ENCODE measurements around the gene OMP. TPM values are rescaled to one million over a fixed set of nuclear protein-coding genes. Genes with fewer than 3 reads are reported as not detected.

OMP gene
- total RNA-seq, 2 experiments from 2014 or later = not detected

DNA sequence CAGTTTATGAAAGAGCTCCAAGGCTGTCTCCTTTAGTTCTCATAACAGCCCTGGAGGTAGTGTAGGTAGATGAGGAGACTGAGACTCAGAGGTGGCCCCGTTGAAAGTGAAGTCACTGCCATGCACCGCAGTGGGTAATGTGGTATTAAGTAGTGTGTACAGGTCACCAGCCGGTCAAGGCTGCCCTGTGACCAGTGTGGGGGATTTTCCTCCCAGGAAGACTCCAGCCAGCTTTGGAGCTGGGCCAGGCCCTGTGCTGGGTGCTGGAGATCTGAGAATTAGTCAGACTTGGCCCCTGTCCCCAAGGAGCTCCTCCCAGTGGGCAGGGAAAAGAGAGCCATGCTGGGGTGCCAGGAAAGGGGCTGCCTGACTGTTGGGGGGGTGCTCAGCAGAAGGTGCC lies 5.3 kb downstream of the OMP start:
- no peak overlapping the region for H3K4me2 ChIP-seq (ENCODE audit: low read length)
- no peaks in the 10 kb centered on the region for H3K9me3 ChIP-seq (ENCODE audit: low read length)
- no peaks in the 10 kb centered on the region for H3K9me2 ChIP-seq (ENCODE audit: insufficient read depth, low read length)
- H2AFZ ChIP-seq (ENCODE audit: low read length) = no peak overlapping the region
- no TSS peak for BruUV-seq (replicated peaks)
- H4K20me1 ChIP-seq (ENCODE audit: insufficient read depth, low read length) = no peaks in the 10 kb centered on the region
- H3K4me1 ChIP-seq (ENCODE audit: insufficient read depth, low read length, poor library complexity, severe bottlenecking) = no peaks in the 10 kb centered on the region
- no peak overlapping the region for H3K4me3 ChIP-seq (ENCODE audit: low read depth, low read length, poor library complexity, severe bottlenecking)
- H3K27ac ChIP-seq (ENCODE audit: low read depth, low read length, poor library complexity, severe bottlenecking) = no peak overlapping the region
- DNase-seq (ENCODE audit: low spot score) = no peak
- H3K36me3 ChIP-seq (ENCODE audit: insufficient read depth, low read length) = no peaks in the 10 kb centered on the region
- intact Hi-C loops (cut with micrococcal nuclease; ENCODE audit: unreplicated experiment) = no loop called here
- H3K79me2 ChIP-seq (ENCODE audit: insufficient read depth, low read depth, low read length) = no peaks in the 10 kb centered on the region
- TF ChIP-seq, protein P1, sequence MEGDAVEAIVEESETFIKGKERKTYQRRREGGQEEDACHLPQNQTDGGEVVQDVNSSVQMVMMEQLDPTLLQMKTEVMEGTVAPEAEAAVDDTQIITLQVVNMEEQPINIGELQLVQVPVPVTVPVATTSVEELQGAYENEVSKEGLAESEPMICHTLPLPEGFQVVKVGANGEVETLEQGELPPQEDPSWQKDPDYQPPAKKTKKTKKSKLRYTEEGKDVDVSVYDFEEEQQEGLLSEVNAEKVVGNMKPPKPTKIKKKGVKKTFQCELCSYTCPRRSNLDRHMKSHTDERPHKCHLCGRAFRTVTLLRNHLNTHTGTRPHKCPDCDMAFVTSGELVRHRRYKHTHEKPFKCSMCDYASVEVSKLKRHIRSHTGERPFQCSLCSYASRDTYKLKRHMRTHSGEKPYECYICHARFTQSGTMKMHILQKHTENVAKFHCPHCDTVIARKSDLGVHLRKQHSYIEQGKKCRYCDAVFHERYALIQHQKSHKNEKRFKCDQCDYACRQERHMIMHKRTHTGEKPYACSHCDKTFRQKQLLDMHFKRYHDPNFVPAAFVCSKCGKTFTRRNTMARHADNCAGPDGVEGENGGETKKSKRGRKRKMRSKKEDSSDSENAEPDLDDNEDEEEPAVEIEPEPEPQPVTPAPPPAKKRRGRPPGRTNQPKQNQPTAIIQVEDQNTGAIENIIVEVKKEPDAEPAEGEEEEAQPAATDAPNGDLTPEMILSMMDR (conservative IDR thresholded peaks at IDR 0.05; ENCODE audit: low read length) = no peak
- TF ChIP-seq EZH2phosphoT487 (IDR thresholded peaks at IDR 0.05; ENCODE audit: borderline replicate concordance, low read depth, low read length) = no peak
- ChIA-PET CTCF (ENCODE audit: unreplicated experiment) (no interaction called here), POLR2A (no interaction called here)

DNA sequence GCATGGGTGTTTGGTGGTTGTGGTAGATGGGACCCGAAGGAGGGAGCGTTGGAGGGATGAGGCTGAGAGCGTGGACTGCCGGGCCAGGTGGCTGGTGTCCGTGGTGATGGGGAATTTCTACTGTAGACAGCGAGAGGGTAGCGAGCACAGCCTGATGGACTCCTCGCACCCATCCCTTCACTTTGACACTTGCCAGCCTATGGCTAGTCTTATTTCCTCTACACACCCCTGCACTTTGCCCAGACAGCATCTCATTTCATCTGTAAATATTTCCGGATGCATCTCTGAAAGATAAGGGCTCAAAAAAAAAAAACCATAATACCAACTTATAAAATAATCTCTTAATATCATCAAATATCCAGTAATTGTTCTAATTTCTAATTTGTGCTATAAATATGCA lies 5.8 kb downstream of the OMP start:
- Histone ChIP-seq H3K79me2 (ENCODE audit: insufficient read depth, low read depth, low read length) (no peaks in the 10 kb centered on the region), H3K4me2 (ENCODE audit: low read length) (no peak overlapping the region), H3K9me2 (ENCODE audit: insufficient read depth, low read length) (no peaks in the 10 kb centered on the region), H3K36me3 (ENCODE audit: insufficient read depth, low read length) (no peaks in the 10 kb centered on the region), H3K4me1 (ENCODE audit: insufficient read depth, low read length, poor library complexity, severe bottlenecking) (no peaks in the 10 kb centered on the region), H3K9me3 (ENCODE audit: low read length) (no peaks in the 10 kb centered on the region), H3K4me3 (ENCODE audit: low read depth, low read length, poor library complexity, severe bottlenecking) (no peak overlapping the region), H3K27ac (ENCODE audit: low read depth, low read length, poor library complexity, severe bottlenecking) (no peak overlapping the region), H2AFZ (ENCODE audit: low read length) (no peak overlapping the region), H4K20me1 (ENCODE audit: insufficient read depth, low read length) (no peaks in the 10 kb centered on the region)
- TF ChIP-seq, protein P1 (conservative IDR thresholded peaks at IDR 0.05; ENCODE audit: low read length) = no peak
- TF ChIP-seq EZH2phosphoT487 (IDR thresholded peaks at IDR 0.05; ENCODE audit: borderline replicate concordance, low read depth, low read length) = no peak
- BruUV-seq (replicated peaks) = no TSS peak
- ChIA-PET CTCF (ENCODE audit: unreplicated experiment) (no interaction called here), POLR2A (no interaction called here)
- no peak for DNase-seq (ENCODE audit: low spot score)
- intact Hi-C loops (cut with micrococcal nuclease; ENCODE audit: unreplicated experiment) = no loop called here

DNA sequence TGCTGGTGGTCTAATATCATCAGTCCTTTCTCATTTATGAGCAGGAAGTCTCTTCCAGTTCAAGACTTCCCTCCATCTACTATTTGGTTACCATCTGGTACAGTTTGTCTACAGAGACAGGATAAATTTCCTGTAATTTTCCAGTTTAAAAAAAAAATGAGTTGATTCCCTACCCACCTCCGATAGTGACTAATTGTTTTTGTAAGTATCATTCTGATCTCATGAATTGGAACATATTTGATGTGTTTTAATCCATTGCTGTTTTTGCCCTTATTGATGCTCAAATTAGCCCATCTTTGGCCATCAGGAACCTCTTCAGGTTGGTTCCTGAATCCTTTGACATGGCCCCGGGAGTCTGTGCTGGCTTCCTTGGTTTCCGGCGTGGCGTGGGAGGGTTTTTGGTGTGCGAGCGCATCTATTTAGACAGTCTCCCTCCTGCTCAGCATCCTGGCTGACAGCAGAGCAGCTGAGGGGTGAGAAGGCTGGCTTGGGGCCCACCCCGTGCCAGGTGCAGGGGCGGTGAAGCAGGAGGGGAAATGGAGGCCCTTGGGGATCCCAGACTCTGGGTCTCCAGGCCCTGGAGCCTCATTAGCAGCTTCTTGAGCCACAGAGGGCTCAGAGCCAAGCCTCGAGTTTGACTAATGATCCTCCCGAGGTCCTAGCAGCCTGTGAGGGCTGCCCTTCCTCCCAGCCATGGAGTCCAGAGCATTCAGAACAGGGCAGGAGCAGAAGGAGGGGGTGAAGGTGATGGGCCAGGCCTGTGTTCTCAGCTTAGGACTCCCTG lies 6.8 kb downstream of the OMP start:
- no peak for DNase-seq (ENCODE audit: low spot score)
- TF ChIP-seq, protein P1 (conservative IDR thresholded peaks at IDR 0.05; ENCODE audit: low read length) = no peak
- TF ChIP-seq EZH2phosphoT487 (IDR thresholded peaks at IDR 0.05; ENCODE audit: borderline replicate concordance, low read depth, low read length) = no peak
- H3K4me1 ChIP-seq (ENCODE audit: insufficient read depth, low read length, poor library complexity, severe bottlenecking) = no peaks in the 10 kb centered on the region
- no peaks in the 10 kb centered on the region for H3K9me3 ChIP-seq (ENCODE audit: low read length)
- no peak overlapping the region for H3K27ac ChIP-seq (ENCODE audit: low read depth, low read length, poor library complexity, severe bottlenecking)
- ChIA-PET POLR2A (no interaction called here), CTCF (ENCODE audit: unreplicated experiment) (no interaction called here)
- no peaks in the 10 kb centered on the region for H3K9me2 ChIP-seq (ENCODE audit: insufficient read depth, low read length)
- no peaks in the 10 kb centered on the region for H4K20me1 ChIP-seq (ENCODE audit: insufficient read depth, low read length)
- no peaks in the 10 kb centered on the region for H3K36me3 ChIP-seq (ENCODE audit: insufficient read depth, low read length)
- H3K79me2 ChIP-seq (ENCODE audit: insufficient read depth, low read depth, low read length) = no peaks in the 10 kb centered on the region
- intact Hi-C loops (cut with micrococcal nuclease; ENCODE audit: unreplicated experiment) = no loop called here
- H3K4me2 ChIP-seq (ENCODE audit: low read length) = no peak overlapping the region
- BruUV-seq (replicated peaks) = no TSS peak
- H3K4me3 ChIP-seq (ENCODE audit: low read depth, low read length, poor library complexity, severe bottlenecking) = no peak overlapping the region
- no peak overlapping the region for H2AFZ ChIP-seq (ENCODE audit: low read length)

Measured in OCI-LY7 (cell line).